ENCODE results near the gene NAV2.

The NAV2 gene

GRCh38 chr11:19686234-19686633 lies 26.4 kb upstream of the NAV2 start:
- no peak for DNase-seq (ENCODE audit: low read depth in 1 of 2, low spot score in 1 of 2)

DNA sequence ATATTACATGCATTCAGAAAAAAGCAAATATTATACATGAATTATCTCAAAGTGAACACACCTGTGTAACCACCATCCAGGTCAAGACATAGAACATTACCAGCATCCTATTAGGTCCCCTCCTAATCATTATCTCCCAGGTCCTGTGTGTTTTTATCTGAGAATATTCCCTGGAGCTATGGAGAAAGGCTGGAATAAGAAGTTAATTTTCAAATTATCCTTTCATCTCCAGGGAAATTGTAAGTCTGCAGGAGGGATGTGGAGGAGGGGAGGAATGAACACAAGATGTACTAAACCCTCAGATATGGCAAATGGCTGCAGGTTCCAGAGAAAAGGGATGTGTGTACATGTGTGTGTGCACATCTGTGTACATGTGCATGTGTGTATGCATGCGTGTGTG lies 25.2 kb upstream of the NAV2 start:
- no peak for DNase-seq (ENCODE audit: low read depth in 1 of 2, low spot score in 1 of 2)

DNA sequence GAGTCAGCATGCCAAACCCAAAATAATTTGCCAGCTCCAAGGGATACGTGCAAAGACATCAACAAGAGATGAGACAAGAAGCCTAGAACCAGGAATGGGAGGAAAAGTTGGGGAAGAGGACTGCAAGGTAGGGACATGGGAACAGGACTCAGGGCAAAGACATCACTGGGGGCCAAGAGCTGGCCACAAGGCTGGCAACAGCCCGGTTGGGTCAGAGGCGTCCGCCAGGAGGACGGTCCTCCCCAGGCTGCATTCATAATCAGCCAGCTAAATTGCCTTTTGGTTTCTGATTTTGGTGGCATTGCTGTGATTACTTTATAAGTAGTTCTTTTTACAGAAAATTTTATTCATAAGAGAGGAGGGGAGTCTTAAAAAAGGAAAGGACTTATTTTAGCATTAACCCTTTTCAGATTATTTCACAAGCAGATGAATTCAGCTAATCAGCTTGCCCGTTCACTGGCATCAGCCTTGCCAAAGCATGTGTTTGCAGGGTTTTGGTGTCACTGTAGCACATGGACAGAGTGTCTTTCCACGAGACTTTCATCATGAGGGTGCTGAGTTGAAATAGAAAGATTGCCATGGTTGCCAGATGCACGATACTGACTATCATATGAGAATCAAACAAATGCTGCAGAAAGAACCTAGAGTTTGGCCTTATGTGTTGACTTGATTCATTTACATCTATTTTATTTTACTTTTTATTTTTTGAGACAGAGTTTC lies 23.2 kb upstream of the NAV2 start:
- no peak for DNase-seq (ENCODE audit: low read depth in 1 of 2, low spot score in 1 of 2)

DNA sequence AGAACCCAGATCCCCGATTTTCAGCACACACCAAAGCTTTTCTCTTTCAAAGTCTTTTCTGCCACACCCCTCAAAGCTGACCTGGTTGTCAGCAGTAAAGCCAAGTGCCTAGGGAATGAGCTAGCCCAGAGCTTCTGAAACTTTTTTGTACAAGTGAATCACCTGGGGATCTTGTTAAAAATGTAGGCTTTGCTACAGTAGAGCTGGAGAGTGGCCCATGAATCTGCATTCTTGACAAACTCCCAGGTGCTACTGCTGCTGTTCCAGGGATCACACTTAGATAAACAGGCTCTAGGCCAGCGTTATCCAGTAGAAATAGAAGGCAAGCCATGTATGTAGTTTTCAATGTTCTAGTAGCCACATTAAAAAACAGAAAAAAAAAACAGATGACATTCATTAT lies 21.8 kb upstream of the NAV2 start:
- no peak for DNase-seq (ENCODE audit: low read depth in 1 of 2, low spot score in 1 of 2)

GRCh38 chr11:19691815-19692500 lies 20.7 kb upstream of the NAV2 start:
- no peak for DNase-seq (ENCODE audit: low read depth in 1 of 2, low spot score in 1 of 2)

DNA sequence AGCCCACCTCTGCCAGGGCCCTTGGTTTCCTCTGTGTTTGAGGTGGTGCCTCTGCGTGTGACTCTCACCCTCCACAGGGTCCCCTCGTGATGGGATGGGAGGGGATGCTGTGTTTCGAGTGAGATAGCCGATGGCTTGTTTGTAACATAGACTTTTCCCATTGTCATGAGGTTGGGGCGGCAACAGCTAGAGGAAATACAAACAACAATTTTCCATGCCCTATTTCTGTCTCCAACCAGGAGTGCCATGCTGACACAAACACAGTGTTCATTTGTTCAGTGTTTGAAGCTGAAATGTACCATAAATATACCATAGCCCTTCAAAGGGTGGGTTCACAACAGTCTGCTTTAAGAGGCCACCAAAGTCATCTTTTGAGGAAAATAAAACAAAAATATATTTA lies 19.5 kb upstream of the NAV2 start:
- DNase-seq (ENCODE audit: low read depth in 1 of 2, low spot score in 1 of 2): no peak

- no peak for DNase-seq (ENCODE audit: low read depth in 1 of 2, low spot score in 1 of 2)
Measured at GRCh38 chr11:19694796-19695345, 17.8 kb upstream of the NAV2 start.

DNA sequence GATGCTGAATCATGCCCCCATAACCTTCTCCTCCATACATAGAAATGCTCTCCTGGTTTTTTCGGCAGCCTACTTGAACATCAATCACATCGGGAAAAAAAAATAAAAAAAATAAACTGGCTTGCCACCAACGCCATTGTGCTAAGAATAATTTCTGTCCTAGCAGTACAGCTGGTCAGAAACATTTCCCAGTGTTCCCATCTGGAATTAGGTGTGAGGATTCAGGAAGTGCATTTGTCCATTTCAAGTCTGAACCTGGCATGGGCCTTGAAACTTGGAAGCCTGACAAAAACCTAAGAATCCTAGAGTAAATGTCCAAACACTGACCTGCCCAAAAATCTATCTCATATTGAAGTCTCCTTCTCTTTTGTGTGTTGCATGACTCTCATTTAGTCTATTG lies 16.6 kb upstream of the NAV2 start:
- DNase-seq (ENCODE audit: low read depth in 1 of 2, low spot score in 1 of 2): no peak

DNA sequence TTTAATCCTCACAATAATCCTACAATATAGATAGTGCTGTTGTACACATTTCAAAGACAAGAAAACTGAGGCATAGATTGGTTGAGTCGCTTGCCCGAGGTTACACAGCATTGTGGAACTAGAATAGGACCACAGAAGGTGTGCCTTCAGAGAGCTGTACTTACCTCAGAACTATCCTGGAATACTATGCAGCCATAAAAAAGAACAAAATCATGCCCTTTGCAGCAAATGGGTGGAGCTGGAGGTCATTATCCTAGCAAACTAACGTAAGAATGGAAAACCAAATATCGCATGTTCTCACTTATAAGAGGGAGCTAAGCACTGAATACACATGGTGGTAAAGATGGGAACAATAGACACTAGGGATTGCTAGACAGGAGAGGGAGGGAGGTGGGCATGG lies 15.7 kb upstream of the NAV2 start:
- no peak for DNase-seq (ENCODE audit: low read depth in 1 of 2, low spot score in 1 of 2)

DNA sequence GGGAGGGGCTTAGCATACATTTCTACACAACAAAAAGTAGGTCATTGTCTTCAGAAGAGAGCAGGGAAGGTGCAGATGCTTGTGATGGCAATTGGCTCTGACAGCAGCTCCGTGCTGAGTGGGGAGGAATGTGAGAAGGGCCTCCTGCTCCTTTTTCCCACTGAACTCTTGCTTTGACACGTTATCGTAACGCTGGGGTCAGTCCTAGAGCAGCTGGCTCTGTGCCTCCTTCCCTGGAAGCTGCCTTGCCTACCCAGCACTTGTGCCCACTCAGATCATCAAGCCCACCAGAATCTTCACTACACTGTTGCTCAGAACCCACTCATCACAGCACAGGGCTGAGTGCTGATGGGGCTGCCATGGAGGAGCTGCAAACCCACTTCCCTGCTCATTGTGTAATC lies 14.9 kb upstream of the NAV2 start:
- no peak for DNase-seq (ENCODE audit: low read depth in 1 of 2, low spot score in 1 of 2)

GRCh38 chr11:19698493-19699292 lies 13.9 kb upstream of the NAV2 start:
- DNase-seq (ENCODE audit: low read depth in 1 of 2, low spot score in 1 of 2): no peak

DNA sequence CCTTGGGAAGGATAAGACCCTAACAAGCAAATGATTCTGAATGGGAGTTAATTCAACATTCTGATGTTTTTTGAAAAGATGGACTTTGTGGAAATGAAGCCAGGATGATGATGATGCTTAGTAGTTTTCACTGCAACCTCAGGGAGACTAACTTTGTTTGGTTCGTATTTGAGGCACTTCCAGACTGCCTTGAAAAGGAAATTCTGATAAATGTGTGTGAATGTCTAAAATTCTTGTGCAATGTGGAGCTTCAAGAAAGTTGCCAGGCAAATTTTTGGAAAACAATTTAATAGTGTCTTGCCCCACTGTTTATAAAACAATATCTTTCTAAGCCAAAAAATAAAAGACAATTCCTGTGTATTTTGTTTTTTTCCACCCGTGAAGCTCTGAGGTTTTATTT lies 11.2 kb upstream of the NAV2 start:
- no peak for DNase-seq (ENCODE audit: low read depth in 1 of 2, low spot score in 1 of 2)

GRCh38 chr11:19702620-19703019 lies 10.0 kb upstream of the NAV2 start:
- DNase-seq (ENCODE audit: low read depth in 1 of 2, low spot score in 1 of 2): no peak

- no peak for DNase-seq (ENCODE audit: low read depth in 1 of 2, low spot score in 1 of 2)
Measured at GRCh38 chr11:19703211-19703610, 9.4 kb upstream of the NAV2 start.

GRCh38 chr11:19704213-19704612 lies 8.4 kb upstream of the NAV2 start:
- DNase-seq (ENCODE audit: low read depth in 1 of 2, low spot score in 1 of 2): no peak

GRCh38 chr11:19705936-19706335 lies 6.7 kb upstream of the NAV2 start:
- DNase-seq (ENCODE audit: low read depth in 1 of 2, low spot score in 1 of 2): no peak

GRCh38 chr11:19711911-19712280 lies 741 bp upstream of the NAV2 start:
- no peak for DNase-seq (ENCODE audit: low read depth in 1 of 2, low spot score in 1 of 2)

GRCh38 chr11:19713196-19714021 lies 772 bp downstream of the NAV2 start:
- DNase-seq (ENCODE audit: low read depth in 1 of 2, low spot score in 1 of 2): no peak

- DNase-seq (ENCODE audit: low read depth in 1 of 2, low spot score in 1 of 2): no peak
Measured at GRCh38 chr11:19714022-19714386, 1.4 kb downstream of the NAV2 start.

DNA sequence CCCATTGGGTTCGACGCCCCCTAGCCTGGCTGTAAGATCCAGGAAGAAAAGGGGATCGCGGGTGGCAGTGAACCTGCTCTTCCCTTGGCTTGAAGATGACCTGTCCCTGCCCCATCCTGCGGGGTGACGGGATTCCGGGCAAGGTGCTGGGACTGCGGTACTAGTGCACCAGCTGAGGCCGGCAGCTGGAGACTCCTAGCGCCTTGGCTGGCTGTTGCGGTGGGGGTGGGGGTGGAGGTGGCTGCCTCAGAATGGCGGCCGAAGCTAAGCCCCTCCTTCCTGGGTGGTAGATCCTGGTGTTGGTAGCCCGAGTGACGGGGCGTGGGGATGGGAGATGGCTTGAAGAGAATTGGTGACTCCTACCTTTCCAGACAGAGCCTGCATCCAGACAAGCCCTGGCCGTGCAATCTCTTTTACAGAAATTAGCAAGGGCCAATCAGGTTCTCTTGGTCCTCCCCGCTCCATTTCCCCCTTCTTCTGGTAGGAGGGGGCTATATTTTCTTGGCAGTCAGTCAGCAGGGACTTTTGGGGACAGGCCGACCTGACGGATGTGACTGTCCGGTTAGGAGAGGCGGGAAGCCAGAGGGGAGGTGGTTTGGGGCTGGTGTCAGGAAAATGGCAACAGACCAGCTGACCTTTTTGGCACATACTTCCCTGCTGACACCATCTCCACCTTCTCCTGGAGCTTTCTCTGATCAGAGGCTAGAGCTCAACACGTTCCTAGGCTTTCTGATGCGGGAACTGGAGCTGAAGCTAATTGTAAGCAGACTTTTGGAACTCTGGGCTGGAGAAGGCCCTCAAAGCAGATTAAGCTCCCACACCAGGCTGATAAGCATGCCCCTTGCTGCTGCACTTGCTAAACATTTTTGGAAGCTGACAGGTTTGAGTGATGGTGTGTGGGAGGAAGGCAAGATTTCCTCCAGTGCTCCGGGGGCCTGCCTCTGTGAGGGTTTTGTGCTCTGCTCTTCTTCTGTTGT lies 2.0 kb downstream of the NAV2 start:
- DNase-seq (ENCODE audit: low read depth in 1 of 2, low spot score in 1 of 2): no peak
